HG03025 (cell line): ENCODE measurements around the gene ZNF182.
"Not testable (repeated sequence)": the region's sequence is repeated elsewhere in the genome, so short reads cannot be mapped to it uniquely, and the experiment has no call there.

ENCODE experiments used
- ATAC-seq: cut with Tn5 transposase; IDR thresholded peaks from one replicate; pipeline ENCODE4 v1.9.1; 2021; ENCODE audit warnings: mild to moderate bottlenecking, moderate library complexity; ENCODE audit not compliant: unreplicated experiment, low FRiP score

The ZNF182 gene

GRCh38 chrX:48002319-48002718, 1.5 kb downstream of the ZNF182 start:
- ATAC-seq, result no peak

- no peak for ATAC-seq
Observed at GRCh38 chrX:48001260-48001659, 2.5 kb downstream of the ZNF182 start.

- no peak for ATAC-seq
Observed at GRCh38 chrX:47992669-47993068, 11.1 kb downstream of the ZNF182 start.

- ATAC-seq, result no peak
Observed at GRCh38 chrX:47992095-47992380, 11.8 kb downstream of the ZNF182 start.

- no peak for ATAC-seq
Observed at GRCh38 chrX:47991263-47992094, 12.3 kb downstream of the ZNF182 start.

- ATAC-seq, result no peak
Observed at GRCh38 chrX:47976254-47977151, 27.3 kb downstream of the ZNF182 start.

- no peak for ATAC-seq
Observed at GRCh38 chrX:47973235-47973634, 30.6 kb downstream of the ZNF182 start.

GRCh38 chrX:47965526-47965925, 38.3 kb downstream of the ZNF182 start:
- not testable (repeated sequence) for ATAC-seq

GRCh38 chrX:47961830-47962229, 42.0 kb downstream of the ZNF182 start:
- ATAC-seq, result not testable (repeated sequence)

GRCh38 chrX:47960406-47960805, 43.4 kb downstream of the ZNF182 start:
- no peak for ATAC-seq

- ATAC-seq, result no peak
Observed at GRCh38 chrX:47958761-47959342, 44.9 kb downstream of the ZNF182 start.

GRCh38 chrX:47958206-47958605, 45.6 kb downstream of the ZNF182 start:
- not testable (repeated sequence) for ATAC-seq

GRCh38 chrX:47956016-47956415, 47.8 kb downstream of the ZNF182 start:
- no peak for ATAC-seq

GRCh38 chrX:47955295-47955694, 48.5 kb downstream of the ZNF182 start:
- ATAC-seq, result not testable (repeated sequence)

- ATAC-seq, result no peak
Observed at GRCh38 chrX:47941423-47941822, 62.4 kb downstream of the ZNF182 start.

GRCh38 chrX:47940448-47940847, 63.3 kb downstream of the ZNF182 start:
- ATAC-seq, result no peak

GRCh38 chrX:47936940-47937317, 66.9 kb downstream of the ZNF182 start:
- no peak for ATAC-seq

- ATAC-seq, result no peak
Observed at GRCh38 chrX:47936224-47936939, 67.4 kb downstream of the ZNF182 start.

- ATAC-seq, result no peak
Observed at GRCh38 chrX:47933946-47934345, 69.8 kb downstream of the ZNF182 start.

- not testable (repeated sequence) for ATAC-seq
Observed at GRCh38 chrX:47931970-47932369, 71.8 kb downstream of the ZNF182 start.

- no peak for ATAC-seq
Observed at GRCh38 chrX:47927212-47927611, 76.6 kb downstream of the ZNF182 start.
